CD14-positive monocyte (primary cell): Measurements from ENCODE around the gene SLC6A2. TPM values are rescaled to one million over a fixed set of nuclear protein-coding genes. Genes with fewer than 3 reads are reported as not detected.

ENCODE experiments used
- DNase-seq, 3 donors: peaks; one replicate each; pipeline ENCODE4 v3.0.0-alpha.2; 2011 to 2022
- H2AFZ ChIP-seq: 2 replicates; pipeline ENCODE4 v1.6.0; 2012; ENCODE audit warnings: mild to moderate bottlenecking, low read depth, low read length, inconsistent platforms; ENCODE audit not compliant: insufficient read depth, poor library complexity, severe bottlenecking
- H3K27ac ChIP-seq, 2 donors: 1 replicate in 1 of 2; 2 replicates in 1 of 2; pipeline ENCODE4 v1.5.1; 2012 to 2013; ENCODE audit warnings: low read length in 2 of 2, control low read depth in 1 of 2, inconsistent platforms in 1 of 2, low read depth in 1 of 2, mild to moderate bottlenecking in 1 of 2
- H3K27me3 ChIP-seq, 2 donors: one replicate each; pipeline versions ENCODE4 v1.6.0 to v1.6.1; 2011 to 2013; ENCODE audit warnings: low read length in 2 of 2; ENCODE audit not compliant: control insufficient read depth in 2 of 2, insufficient read depth in 2 of 2
- H3K36me3 ChIP-seq, 2 donors: replicated peaks in 1 of 2; 1 replicate in 1 of 2; 2 replicates in 1 of 2; pipeline versions ENCODE4 v1.5.1 to v1.6.1; 2012 to 2013; ENCODE audit warnings: low read length in 2 of 2, control low read depth in 1 of 2, inconsistent platforms in 1 of 2, mild to moderate bottlenecking in 1 of 2; ENCODE audit not compliant: insufficient read depth in 2 of 2, control insufficient read depth in 1 of 2
- H3K4me1 ChIP-seq, 2 donors: 1 replicate in 1 of 2; 2 replicates in 1 of 2; pipeline versions ENCODE4 v1.5.1 to v1.6.1; 2012 to 2013; ENCODE audit warnings: low read length in 2 of 2, control low read depth in 1 of 2, inconsistent platforms in 1 of 2, mild to moderate bottlenecking in 1 of 2, moderate library complexity in 1 of 2; ENCODE audit not compliant: insufficient read depth in 2 of 2, control insufficient read depth in 1 of 2
- H3K4me2 ChIP-seq: replicated peaks from 2 replicates; pipeline ENCODE3; 2012; ENCODE audit warnings: low read length, moderate library complexity, mild to moderate bottlenecking; ENCODE audit not compliant: poor library complexity, severe bottlenecking; ENCODE audit errors: extremely low read depth
- H3K4me3 ChIP-seq, 3 experiments: fragments of 200-600 bp in 1 of 3; sonication (generic) in 1 of 3; replicated peaks in 1 of 3; 1 replicate in 2 of 3; 2 replicates in 1 of 3; pipeline ENCODE4 v1.5.1; 2011 to 2013; ENCODE audit warnings: low read length in 3 of 3, mild to moderate bottlenecking in 3 of 3, control low read depth in 2 of 3, low read depth in 2 of 3, inconsistent platforms in 1 of 3, moderate library complexity in 1 of 3
- H3K79me2 ChIP-seq: 2 replicates; pipeline ENCODE4 v1.6.0; 2012; ENCODE audit warnings: mild to moderate bottlenecking, control low read depth, inconsistent platforms, low read length, moderate library complexity; ENCODE audit not compliant: insufficient read depth
- H3K9ac ChIP-seq: 2 replicates; pipeline ENCODE4 v1.6.0; 2017; ENCODE audit warnings: low read length, mild to moderate bottlenecking; ENCODE audit not compliant: insufficient read depth, poor library complexity, severe bottlenecking
- H3K9me3 ChIP-seq, 2 donors: replicated peaks in 1 of 2; 1 replicate in 1 of 2; 2 replicates in 1 of 2; pipeline versions ENCODE4 v1.5.1 to v1.6.1; 2012 to 2013; ENCODE audit warnings: low read length in 2 of 2, control low read depth in 1 of 2; ENCODE audit not compliant: control insufficient read depth in 1 of 2, insufficient read depth in 1 of 2
- H4K20me1 ChIP-seq: 2 replicates; pipeline ENCODE4 v1.6.0; 2012; ENCODE audit warnings: mild to moderate bottlenecking, low read length, control low read depth, moderate library complexity; ENCODE audit not compliant: insufficient read depth
- H3K27ac Mint-ChIP-seq, 7 donors: one replicate each; pipeline ENCODE4 v1.8.0; 2020; ENCODE audit warnings: mild to moderate bottlenecking in 7 of 7, mixed read lengths in 7 of 7, moderate library complexity in 6 of 7, inconsistent platforms in 2 of 7
- H3K27me3 Mint-ChIP-seq, 3 donors: one replicate each; pipeline ENCODE4 v1.8.0; 2021 to 2022; ENCODE audit warnings: low read depth in 3 of 3, mild to moderate bottlenecking in 3 of 3, mixed read lengths in 3 of 3, moderate library complexity in 3 of 3, inconsistent platforms in 1 of 3
- H3K36me3 Mint-ChIP-seq, 2 donors: one replicate each; pipeline ENCODE4 v1.8.0; 2020; ENCODE audit warnings: mixed read lengths in 2 of 2, inconsistent platforms in 1 of 2, mild to moderate bottlenecking in 1 of 2
- H3K4me1 Mint-ChIP-seq: one replicate; pipeline ENCODE4 v1.8.0; 2020; ENCODE audit warnings: mild to moderate bottlenecking, mixed read lengths
- H3K4me3 Mint-ChIP-seq, 2 donors: one replicate each; pipeline ENCODE4 v1.8.0; 2020; ENCODE audit warnings: mild to moderate bottlenecking in 2 of 2, mixed read lengths in 2 of 2, moderate library complexity in 1 of 2
- H3K9me3 Mint-ChIP-seq, 7 donors: one replicate each; pipeline ENCODE4 v1.8.0; 2020 to 2022; ENCODE audit warnings: mixed read lengths in 7 of 7, mild to moderate bottlenecking in 6 of 7, moderate library complexity in 6 of 7, inconsistent platforms in 2 of 7
- CTCF ChIP-seq: fragments of 200-600 bp; IDR thresholded peaks from one replicate; pipeline ENCODE4 v1.8.0; 2022; ENCODE audit warnings: antibody characterized with exemption, mild to moderate bottlenecking
- WGBS: methylation state at CpG from one replicate; pipeline ENCODE4 v1.1.5; 2013; ENCODE audit warnings: missing lambda C conversion rate; ENCODE audit not compliant: insufficient coverage; 5-methylcytosine and 5-hydroxymethylcytosine counted together
- intact Hi-C, 2 donors: fragments of 100-400 bp; cut with micrococcal nuclease; formaldehyde crosslinking; loops; one replicate each; pipeline versions ENCODE4 v1.15.0 to v1.15.1; 2023
- polyA plus RNA-seq, 3 donors: library from polyadenylated mRNA; depleted of rRNA in 1 of 3; unstranded in 2 of 3; stranded (reverse) in 1 of 3; fragments of 300-500 nt in 2 of 3; fragments of >200 nt in 1 of 3; fragmentation: Illumina TruSeq in 2 of 3; gene quantifications; 1 replicate in 2 of 3; 2 replicates in 1 of 3; pipeline ENCODE4 v1.2.3, GENCODE V29; 2012 to 2021

The SLC6A2 gene
- polyA plus RNA-seq, 3 donors: not detected

GRCh38 chr16:55713103-55713502 is 57.3 kb downstream of the SLC6A2 start:
- TF ChIP-seq CTCF: no peak
- Mint-ChIP-seq H3K27ac (no peak overlapping the region), H3K4me1 (no peaks in the 10 kb centered on the region), H3K9me3 (peaks cover 0 to 2% (median 0%) of the 10 kb centered on the region in 7 donors), H3K36me3 (no peaks in the 10 kb centered on the region), H3K4me3 (no peak overlapping the region), H3K27me3 (peaks cover 4 to 17% (median 8%) of the 10 kb centered on the region in 3 donors)
- no peaks in the 10 kb centered on the region for H3K79me2 ChIP-seq
- H3K4me2 ChIP-seq: no peak overlapping the region
- no peak overlapping the region for H3K4me3 ChIP-seq
- no peaks in the 10 kb centered on the region for H3K36me3 ChIP-seq
- peaks cover 2 to 3% of the 10 kb centered on the region in 2 donors for H3K27me3 ChIP-seq
- no peak overlapping the region for H3K27ac ChIP-seq
- H4K20me1 ChIP-seq: no peaks in the 10 kb centered on the region
- no peaks in the 10 kb centered on the region for H3K9me3 ChIP-seq
- no peak for DNase-seq
- H2AFZ ChIP-seq: no peak overlapping the region
- intact Hi-C loops: loop anchor here (2.0 to 5.0 kb wide), 2 partner anchors 39 to 130 kb away; no protein-coding TSS in a partner anchor
- H3K4me1 ChIP-seq: no peaks in the 10 kb centered on the region
- H3K9ac ChIP-seq: no peak overlapping the region
- WGBS: 100% methylated on average over 1 of the region's 1 CpG

GRCh38 chr16:55717326-55717725 is 61.5 kb downstream of the SLC6A2 start:
- Histone ChIP-seq H3K9me3 (no peaks in the 10 kb centered on the region), H3K4me2 (no peak overlapping the region), H3K79me2 (no peaks in the 10 kb centered on the region), H3K9ac (no peak overlapping the region), H3K27me3 (peaks cover 6 to 9% of the 10 kb centered on the region in 2 donors), H3K36me3 (no peaks in the 10 kb centered on the region), H3K27ac (no peak overlapping the region), H2AFZ (no peak overlapping the region), H4K20me1 (no peaks in the 10 kb centered on the region), H3K4me1 (no peaks in the 10 kb centered on the region), H3K4me3 (no peak overlapping the region)
- no peak for DNase-seq
- Mint-ChIP-seq H3K27me3 (peaks cover 8 to 21% (median 9%) of the 10 kb centered on the region in 3 donors), H3K4me3 (no peak overlapping the region), H3K4me1 (no peaks in the 10 kb centered on the region), H3K9me3 (peaks cover 0 to 3% (median 0%) of the 10 kb centered on the region in 7 donors), H3K27ac (no peak overlapping the region), H3K36me3 (no peaks in the 10 kb centered on the region)
- intact Hi-C loops: no loop called here
- no peak for TF ChIP-seq CTCF
- WGBS: 90% methylated on average over 3 of the region's 3 CpGs
